HG02642 (cell line): Measurements from ENCODE around the gene PDIA5.

Experiments
- ATAC-seq: cut with Tn5 transposase; IDR thresholded peaks from one replicate; pipeline ENCODE4 v1.9.1; 2021; ENCODE audit warnings: mild to moderate bottlenecking; ENCODE audit not compliant: unreplicated experiment, poor library complexity

Gene PDIA5

DNA sequence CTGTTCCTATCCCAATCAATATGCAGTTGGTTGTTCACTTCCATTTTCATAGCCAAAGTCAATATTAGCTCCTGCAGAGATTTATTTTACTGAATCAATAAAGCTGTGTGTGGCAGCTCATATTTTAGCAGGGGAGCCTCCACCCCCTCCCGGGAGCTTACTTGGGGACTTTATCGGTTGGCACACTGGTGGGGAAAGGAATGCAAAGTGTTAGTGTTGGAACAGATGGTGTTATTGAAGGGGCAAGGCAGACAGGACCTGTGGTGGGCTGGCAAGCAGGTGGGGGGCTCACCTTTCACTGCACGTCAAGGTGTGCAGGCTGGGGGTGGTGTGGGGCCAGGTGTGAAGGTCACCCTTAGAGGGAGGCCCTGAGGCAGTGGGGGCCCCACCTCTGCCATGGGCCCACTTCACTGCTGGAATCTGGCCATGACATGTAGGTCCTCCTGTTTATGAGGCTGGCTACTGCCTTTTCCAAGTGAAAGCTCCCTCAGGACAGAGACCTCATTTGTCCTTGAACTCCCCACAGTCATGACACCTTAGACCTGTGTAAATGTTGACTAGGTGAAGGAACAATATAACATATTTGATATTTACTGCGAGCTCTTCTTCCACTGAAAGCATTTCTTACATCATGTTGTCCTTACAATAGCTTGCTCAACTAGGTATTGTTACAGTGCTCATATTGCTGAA lies 90.9 kb downstream of the PDIA5 start:
- ATAC-seq = no peak

DNA sequence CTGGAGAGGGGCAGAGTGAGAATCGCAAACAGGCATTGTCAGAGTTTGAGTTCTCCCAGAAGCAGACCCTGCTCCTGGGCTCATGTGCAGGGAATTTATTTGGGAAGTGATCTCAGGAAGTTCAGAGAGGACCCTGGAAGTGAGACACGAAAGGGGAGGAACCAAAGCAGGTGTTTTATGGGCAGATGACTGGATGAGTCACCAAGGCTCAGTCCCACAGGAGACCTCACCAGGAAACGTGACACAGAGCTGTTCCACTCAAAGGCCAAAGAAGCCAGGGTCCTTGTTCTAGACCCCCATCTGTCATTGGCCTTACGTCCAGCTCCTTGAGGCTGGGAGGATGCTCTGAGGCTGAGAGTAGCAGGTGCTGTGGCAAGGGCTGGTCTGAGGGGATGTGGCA lies 91.5 kb downstream of the PDIA5 start:
- no peak for ATAC-seq

DNA sequence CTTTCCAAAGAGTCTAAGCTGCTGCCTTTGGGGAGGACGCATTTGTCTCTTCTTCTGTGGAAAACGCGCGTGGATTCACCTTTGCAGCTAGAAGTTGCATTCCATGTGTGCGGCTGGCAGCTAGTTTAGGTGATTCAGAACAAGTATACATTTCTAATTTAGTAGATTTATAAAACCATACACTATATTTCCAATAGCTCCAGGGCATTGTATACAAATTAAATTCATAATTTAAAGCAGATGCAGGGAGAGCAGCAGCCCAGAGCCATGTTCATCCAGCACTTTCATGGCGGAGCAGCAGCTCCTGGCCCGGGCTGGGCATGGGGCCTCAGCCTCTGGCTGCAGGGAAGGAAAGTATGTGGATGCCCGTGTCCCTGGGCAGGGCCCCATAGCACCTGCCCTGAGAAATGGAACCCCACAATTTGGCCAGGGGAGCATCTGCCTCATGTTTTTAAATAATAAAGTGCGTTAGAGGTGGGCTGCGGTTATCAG lies 92.1 kb downstream of the PDIA5 start:
- ATAC-seq = no peak

DNA sequence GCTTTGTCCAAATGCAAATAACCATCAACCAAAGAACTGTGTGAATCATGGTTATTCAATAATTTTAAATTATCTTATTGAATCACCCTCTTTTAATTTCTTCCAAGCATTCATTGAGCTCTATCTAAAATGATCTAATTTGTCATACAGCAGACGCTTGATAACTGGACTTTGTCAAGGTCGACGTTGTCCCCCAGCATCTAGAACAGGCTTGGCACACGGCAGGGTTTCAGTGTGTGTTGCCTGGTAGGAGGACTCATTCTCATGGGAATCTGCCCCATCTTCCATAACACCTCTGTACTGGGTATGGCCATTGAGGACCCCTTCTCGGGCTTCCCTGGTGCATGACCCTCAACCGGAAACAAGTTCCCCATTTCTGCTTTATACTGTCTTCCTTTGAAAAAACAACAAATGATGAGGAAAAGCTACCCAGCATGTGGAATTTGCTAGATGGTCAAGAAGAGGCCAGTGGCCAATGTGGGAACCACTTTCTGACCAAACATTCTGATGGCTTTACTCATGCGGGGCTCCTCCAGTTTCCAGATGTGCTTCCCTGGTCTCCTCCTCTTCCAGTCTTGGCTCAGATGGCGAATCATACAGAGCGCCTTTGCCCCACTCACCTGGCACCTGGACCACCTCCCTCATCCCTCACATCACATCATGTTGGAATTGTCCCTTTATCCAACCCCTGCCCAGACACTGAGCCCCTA lies 93.3 kb downstream of the PDIA5 start:
- ATAC-seq = no peak

DNA sequence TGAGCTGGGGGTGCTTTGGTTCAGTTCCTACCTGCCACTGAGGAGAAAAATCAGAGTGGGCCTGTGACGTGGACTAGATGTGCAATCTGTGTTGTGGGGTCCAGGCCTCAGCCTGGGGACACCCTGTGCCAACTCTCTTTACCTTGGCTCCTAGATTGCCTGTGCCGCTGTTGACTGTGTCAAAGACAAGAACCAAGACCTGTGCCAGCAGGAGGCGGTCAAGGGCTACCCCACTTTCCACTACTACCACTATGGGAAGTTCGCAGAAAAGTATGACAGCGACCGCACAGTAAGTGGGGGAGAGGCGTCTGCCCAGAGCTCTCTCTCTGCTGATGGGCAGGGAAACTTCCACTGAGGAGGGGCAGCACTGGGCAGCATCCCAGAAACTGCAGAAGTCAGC lies 94.3 kb downstream of the PDIA5 start:
- no peak for ATAC-seq

DNA sequence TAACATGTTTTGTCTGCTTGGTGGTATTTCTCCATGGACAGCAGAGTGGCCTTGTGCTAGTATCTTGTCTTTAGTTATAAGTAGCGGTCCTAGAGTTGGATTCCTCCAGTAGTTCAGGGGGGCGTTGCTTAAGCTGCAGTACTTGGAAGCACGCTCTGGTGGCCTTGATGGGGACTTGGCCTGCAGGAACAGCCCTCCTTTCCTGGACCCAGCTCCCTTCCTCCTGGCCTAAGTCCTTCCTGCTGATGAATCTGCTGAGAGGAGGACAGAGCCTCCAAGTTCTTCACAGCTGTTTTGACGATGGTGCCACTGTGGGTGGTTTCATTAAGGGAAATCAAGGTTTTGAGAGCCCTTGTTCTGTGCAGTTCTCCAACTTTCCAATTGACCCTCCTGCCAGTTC lies 96.3 kb downstream of the PDIA5 start:
- ATAC-seq = no peak

DNA sequence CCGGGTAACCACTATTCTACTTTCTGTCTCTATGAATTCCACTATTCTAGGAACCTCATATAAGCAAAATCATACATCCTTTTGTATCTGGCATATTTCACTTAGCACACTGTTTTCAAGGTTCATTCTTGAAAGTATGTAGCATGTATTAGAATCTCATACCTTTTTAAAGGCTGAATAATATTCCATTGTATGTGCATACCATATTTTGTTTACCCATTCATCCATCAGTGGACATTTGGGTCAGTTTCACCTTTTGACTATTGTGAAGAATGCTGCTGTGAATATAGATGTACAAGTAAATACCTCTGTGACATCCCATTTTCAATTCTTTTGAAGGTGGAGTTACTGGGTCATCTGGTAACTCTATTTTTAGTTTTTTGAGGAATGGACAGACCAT lies 98.3 kb downstream of the PDIA5 start:
- no peak for ATAC-seq

DNA sequence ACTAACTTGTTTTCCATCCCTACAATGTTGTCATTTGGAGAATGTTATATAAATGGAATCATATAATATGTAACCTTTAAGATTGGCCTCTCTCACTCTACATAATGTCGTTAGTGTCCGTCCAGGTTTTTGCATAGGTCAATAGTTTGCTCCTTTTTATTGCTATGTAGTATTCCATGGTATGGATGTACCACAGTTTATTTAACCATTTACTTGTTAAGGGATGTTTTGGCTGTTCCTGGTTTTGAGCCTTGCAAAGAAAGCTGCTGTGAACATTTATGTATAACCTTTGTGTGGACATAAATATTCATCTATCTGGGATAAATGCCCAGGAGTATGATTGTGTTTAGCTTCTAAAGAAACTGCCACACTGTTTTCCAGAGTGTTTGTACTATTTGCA lies 100.9 kb downstream of the PDIA5 start:
- no peak for ATAC-seq

DNA sequence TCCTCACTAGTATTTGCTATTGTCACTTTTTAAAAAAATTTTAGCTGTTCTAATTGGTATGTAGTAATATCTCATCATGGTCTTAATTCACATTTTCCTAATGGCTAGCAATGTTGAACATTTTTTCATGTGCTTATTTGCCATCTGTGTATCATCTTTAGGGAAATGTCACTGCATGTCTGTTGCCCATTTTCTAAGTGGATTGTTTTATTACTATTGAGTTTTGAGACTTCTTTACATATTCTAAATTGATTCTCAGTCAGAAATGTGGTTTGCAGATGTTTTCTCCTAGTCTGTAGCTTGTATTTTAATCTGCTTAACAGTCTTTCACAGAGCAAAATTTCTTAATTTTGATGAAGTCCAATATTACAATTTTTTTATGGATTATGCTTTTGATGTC lies 101.3 kb downstream of the PDIA5 start:
- no peak for ATAC-seq

DNA sequence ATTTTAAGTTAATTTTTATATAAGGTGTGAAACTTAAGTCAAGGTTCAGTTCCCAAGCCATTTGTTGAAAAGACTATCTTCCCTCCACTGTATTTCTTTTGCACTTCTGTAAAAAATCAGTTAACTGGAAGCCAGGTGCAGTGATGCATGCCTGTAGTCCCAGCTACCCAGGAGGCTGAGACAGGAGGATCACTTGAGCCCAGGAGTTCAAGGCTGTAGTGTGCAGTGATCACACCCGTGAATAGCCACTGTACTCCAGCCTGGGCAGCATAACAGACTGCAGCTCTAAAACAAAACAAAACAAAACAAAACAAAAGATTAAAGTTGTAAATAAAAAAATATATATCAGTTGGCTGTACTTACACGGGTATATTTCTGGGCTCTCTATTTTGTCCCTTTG lies 101.8 kb downstream of the PDIA5 start:
- no peak for ATAC-seq

DNA sequence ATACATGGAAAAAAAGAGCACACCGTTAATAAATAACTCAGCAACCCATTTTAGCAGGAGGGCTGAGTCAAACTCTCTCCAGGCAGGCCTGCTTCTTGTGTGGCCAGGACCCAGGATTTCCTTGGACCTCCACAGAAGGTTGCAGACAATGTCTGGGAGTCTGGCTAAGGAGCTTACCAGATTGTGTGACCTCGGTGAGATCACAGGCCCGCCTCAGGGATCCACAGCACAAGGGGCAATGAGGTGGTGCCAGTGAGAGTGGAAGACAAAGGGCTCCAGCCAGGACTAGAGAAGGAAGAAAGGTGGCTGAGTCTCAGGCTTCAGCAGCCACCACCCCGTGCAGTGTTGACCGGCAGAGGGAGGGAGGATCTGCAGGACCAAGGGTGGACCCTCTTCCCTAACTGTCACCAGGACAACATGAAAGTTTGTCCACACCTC lies 102.7 kb downstream of the PDIA5 start:
- no peak for ATAC-seq

DNA sequence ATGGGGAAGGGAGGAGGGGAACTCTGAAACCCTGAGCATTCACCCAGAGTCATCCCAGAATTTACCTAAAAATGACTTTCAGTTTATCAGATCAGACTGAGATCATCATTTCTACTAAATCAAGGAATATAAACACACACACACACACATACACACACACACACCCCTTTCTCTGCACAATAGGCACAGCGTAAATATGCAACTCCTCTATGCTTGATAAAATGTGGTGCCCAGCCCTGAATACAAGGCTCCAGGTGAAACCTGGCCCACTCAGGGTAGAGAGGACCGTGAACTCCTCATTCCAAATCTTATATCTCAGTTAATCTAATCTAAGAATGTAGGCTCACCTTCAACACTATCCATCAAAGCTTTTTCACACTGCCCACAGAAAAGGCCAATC lies 103.1 kb downstream of the PDIA5 start:
- ATAC-seq = no peak

DNA sequence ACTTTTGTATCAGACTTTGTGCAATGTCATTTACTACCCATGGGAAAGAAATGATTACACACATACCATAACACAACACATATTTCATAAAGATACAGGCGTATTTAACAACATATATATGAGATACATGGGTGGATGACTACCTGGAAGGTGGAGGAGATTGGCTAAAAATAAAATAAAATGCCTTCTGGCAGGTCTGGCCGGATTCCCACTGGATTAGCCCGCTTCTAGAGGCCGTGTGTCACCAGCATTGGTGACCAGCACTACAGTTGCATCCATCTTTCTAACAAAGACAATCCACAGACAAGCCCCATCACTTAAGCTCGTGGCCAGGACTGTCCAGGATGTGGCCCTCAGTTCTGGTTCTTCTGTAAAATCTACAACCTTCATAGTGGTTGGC lies 114.0 kb downstream of the PDIA5 start:
- no peak for ATAC-seq

DNA sequence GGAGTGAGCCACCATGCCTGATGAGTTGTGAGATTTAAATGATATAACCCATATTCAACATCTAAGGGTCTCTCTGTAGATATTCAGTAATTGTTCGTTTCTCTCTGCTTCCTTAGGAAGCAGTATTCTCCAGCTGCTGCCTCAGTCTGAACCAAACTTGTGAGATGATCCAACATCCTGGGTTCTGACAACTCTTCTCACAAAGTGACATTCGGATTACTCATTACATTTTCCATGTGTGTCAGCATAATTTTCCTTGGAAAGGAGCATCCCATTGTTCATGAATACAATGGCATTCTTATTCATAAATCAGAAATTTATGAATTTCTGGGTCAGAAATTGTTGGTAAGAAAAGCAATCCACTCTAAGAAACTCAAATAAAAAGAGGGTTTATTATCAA lies 119.9 kb downstream of the PDIA5 start:
- ATAC-seq = no peak

DNA sequence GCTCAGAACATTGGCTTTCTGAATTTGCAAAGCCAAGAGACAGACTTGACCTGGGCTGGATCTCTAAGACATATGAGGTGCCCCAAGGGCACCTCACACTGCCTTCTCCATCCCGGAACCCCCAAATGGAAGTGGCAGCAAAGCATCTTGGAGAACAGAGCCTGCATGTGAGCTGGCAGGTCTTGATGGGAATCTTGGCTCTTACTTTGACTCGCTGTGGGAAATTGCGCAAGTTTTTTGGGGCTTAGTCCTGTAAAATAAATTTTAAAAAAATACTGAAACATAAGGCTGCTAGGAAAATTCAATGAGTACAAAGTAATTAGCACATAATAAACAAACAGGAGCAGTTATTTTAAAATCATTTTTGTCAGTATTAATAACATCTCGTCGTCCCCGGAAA lies 121.2 kb downstream of the PDIA5 start:
- no peak for ATAC-seq

DNA sequence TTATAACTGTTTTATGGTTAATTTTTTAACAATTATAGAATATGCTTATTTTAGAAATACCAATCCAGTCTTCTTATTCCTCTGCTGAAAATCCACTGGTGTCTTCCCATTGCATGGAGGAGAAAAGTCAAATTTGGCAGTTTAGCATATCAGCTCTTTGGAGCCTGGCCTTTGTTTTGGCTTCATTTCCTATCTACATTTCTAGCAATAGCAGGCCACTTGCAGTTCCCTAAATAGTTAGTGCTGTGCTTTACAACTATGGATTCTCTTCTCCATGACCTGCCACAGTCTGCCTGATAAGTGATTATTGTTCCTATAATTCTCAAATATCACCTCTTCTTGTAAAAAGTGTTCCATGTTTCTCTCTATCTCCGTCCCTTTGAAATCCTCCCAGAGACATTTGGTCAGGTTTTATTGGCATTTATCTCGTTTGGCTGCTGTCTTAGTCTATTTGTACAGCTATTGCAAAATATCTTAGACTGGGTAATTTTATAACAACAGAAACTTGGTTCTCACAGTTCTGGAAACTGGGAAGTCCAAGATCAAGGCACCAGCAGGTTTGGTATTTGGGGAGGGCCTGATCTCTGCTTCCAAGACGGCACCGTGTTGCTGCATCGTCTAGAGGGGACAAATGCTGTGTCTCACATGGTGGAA lies 126.8 kb downstream of the PDIA5 start:
- ATAC-seq = no peak

DNA sequence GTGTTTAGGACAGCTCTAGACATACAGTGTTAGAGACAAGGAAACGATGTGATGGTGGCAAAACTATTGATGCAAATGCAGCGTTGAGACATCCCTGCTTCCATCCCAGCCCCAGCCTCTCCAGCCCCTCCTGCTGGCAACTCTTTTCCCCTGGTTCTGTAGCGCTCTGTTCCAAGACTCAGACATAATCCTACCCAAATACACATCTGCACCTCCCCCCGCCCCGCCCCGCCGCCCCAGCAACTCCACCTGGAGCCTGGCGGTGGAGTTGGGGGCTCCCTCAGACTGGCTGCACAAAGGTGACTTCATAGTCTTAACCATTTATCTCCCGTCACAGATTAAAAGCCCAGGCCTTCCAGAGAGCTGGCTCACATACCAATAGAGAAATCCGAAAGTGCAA lies 127.7 kb downstream of the PDIA5 start:
- ATAC-seq = no peak

DNA sequence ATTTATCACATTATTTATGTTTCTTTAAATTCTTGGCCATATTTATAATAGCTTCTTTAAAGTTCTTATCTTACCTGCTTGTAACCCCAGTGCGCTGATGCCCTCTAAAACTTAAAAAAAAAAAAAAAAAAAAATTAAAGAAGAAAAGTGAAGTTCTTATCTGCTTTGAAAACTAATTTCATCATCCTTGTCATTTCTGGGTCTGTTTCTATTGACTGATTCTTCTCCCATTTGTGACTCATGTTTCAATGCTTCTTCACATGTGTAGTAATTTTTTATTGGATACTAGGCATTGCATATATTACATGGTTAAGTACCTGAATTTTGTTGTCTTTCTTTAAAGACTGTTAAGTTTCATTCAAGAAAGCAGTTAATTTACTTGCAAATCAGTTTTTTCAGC lies 131.5 kb downstream of the PDIA5 start:
- no peak for ATAC-seq

DNA sequence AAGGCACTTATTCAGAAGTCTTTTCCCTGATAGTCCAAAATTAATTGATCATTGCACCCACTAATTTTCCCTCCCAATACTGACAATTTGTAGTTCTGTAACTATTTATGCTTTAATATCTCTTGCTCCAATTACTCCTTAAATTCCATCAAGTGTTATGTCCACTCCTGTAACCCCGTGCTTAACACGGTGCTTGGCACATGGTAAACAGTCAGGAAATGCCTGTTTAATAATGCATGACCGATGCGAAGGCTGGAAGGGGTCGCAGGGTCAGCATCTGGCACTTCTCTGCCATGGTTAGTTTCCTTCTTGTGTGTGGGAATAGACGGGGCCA lies 134.4 kb downstream of the PDIA5 start:
- ATAC-seq = no peak

DNA sequence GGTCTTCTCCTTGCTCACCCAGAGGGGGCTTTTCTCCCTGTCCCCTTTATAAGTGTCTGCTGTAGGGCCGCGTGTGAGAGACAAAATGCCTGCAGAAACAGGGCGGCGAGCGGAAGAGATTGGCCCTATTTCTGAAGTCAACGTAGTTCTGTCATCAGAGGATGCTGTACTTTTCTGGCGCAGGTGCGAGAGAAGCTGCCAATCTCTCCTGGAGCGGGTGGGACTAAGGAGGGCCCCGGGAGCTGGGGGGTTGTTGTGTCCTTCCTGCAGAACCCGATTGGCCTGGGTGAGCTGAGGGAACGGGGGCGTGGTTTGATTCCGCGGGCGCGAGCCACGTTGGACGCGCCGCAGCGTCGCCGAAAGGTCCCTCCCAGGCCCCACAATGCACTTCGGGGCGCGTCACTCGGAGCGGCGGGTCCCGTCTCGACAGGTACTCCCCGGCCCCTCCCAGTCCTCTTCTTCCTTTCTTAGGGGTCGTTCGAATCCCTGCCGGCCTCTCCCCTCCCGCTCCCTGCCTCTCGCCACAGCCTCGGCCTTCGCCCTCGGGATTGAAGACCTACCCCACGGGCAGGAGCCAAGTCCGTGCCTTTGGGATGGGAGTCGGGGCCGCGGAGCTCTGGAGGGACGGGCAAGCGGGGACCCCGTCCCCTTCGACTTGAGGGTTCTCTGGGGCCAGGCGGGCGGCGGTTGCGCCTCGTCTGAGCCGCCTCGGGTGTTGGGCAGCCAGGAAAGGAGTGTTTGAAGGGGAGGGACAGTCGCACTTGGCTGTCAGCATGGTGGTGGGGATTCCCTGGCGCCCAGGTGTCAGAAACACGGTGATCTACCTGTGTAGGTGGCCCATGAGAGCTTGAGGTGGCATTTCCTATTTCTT lies 135.0 kb downstream of the PDIA5 start, which contains the start of gene SEC22A:
SEC22A (plus strand) TSS at position 387 of the 871 bp plus-strand sequence. CDS start 7,275 bp downstream, outside the sequence.
- peak; percentile 99 for ATAC-seq

DNA sequence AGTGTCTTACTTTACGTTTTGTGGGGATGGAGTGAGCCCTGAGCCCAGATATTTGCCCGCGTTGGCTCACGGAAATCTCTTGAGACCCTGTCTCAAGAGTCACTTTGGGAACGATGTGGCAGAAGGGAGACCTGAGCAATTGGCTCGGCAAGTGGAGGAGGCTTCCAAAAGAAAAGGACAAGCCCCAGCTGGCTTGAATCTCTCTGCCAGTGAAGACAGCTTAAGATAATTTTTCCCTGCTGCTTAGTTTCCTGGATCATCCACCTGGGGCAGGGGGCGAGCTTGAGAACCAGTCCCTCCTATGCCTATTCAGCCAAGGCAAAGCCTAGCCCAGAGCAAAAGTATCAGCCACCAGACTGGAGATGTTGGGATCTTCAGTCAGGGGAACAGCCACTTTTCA lies 135.6 kb downstream of the PDIA5 start:
- no peak for ATAC-seq
